ENCODE data around the gene RBL2.

- TF ChIP-seq, protein P1, sequence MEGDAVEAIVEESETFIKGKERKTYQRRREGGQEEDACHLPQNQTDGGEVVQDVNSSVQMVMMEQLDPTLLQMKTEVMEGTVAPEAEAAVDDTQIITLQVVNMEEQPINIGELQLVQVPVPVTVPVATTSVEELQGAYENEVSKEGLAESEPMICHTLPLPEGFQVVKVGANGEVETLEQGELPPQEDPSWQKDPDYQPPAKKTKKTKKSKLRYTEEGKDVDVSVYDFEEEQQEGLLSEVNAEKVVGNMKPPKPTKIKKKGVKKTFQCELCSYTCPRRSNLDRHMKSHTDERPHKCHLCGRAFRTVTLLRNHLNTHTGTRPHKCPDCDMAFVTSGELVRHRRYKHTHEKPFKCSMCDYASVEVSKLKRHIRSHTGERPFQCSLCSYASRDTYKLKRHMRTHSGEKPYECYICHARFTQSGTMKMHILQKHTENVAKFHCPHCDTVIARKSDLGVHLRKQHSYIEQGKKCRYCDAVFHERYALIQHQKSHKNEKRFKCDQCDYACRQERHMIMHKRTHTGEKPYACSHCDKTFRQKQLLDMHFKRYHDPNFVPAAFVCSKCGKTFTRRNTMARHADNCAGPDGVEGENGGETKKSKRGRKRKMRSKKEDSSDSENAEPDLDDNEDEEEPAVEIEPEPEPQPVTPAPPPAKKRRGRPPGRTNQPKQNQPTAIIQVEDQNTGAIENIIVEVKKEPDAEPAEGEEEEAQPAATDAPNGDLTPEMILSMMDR (IDR thresholded peaks at IDR 0.05), result no peak
- TF ChIP-seq POLR2A (IDR thresholded peaks at IDR 0.05), result no peak
These were observed 3.9 kb upstream of the RBL2 start for GRCh38 chr16:53430363-53430762.
